GM12878 (cell line): Measurements from ENCODE around the gene ATL2. TPM values are rescaled to one million over a fixed set of nuclear protein-coding genes. Genes with fewer than 3 reads are reported as not detected.
"Not testable (repeated sequence)": the region's sequence is repeated elsewhere in the genome, so short reads cannot be mapped to it uniquely, and the experiment has no call there.

ENCODE experiments used
- ATAC-seq: fragments of 200-7000 bp; cut with Tn5 transposase; 3 replicates; pipeline ENCODE4 v1.9.1; 2020; ENCODE audit warnings: mild to moderate bottlenecking, moderate library complexity
- BruUV-seq: library from RNA; stranded (reverse); fragments of 400-500 nt; replicated peaks from 2 replicates; lab custom pipeline; 2021; lab: Mats Ljungman, UMichigan
- CTCF ChIA-PET: fragments of 300-600 bp; sonication (Branson Sonifier 250); formaldehyde crosslinking; extraction: SDS; loops from one replicate; lab custom pipeline; 2021; ENCODE audit warnings: inconsistent platforms; lab: Yijun Ruan, JAX
- POLR2A ChIA-PET: fragments of 350-600 bp; formaldehyde crosslinking; extraction: SDS; loops from one replicate; lab custom pipeline; 2021; ENCODE audit warnings: inconsistent platforms; lab: Charles Lee
- RAD21 ChIA-PET: fragments of 300-600 bp; sonication (Branson Sonifier 250); formaldehyde crosslinking; loops from one replicate; lab custom pipeline; 2023; ENCODE audit warnings: antibody characterized with exemption; ENCODE audit not compliant: unreplicated experiment; lab: Charles Lee
- SMC1A ChIA-PET: fragments of 300-600 bp; sonication (Branson Sonifier 250); formaldehyde crosslinking; loops from one replicate; lab custom pipeline; 2023; ENCODE audit not compliant: unreplicated experiment, uncharacterized antibody; lab: Charles Lee
- DNase-seq: peaks from one replicate; pipeline ENCODE4 v3.0.0-alpha.2; 2011; ENCODE audit warnings: low read depth, low spot score
- FAIRE-seq: peaks from 3 replicates; lab custom pipeline; 2011; peaks lifted over from hg19 to GRCh38; lab: Jason Lieb, UNC
- H2AFZ ChIP-seq: 2 replicates; pipeline ENCODE4 v1.6.0; 2011; ENCODE audit warnings: low read depth, low read length, control low read depth; ENCODE audit not compliant: control insufficient read depth
- H3K27ac ChIP-seq: 2 replicates; pipeline ENCODE4 v1.5.1; 2011; ENCODE audit warnings: control low read depth; ENCODE audit not compliant: control insufficient read depth, insufficient read depth
- H3K27me3 ChIP-seq, 2 experiments: replicated peaks in 1 of 2; 2 replicates each; pipeline versions ENCODE4 v1.6.0 to v1.6.1; 2011; ENCODE audit warnings: low read length in 1 of 2; ENCODE audit not compliant: control insufficient read depth in 2 of 2, insufficient read depth in 2 of 2
- H3K36me3 ChIP-seq, 2 experiments: 2 replicates each; pipeline ENCODE4 v1.5.1; 2011; ENCODE audit warnings: low read length in 1 of 2; ENCODE audit not compliant: control insufficient read depth in 2 of 2, insufficient read depth in 2 of 2
- H3K4me1 ChIP-seq: 2 replicates; pipeline ENCODE4 v1.6.1; 2011; ENCODE audit warnings: mild to moderate bottlenecking, low read length, moderate library complexity, mixed read lengths; ENCODE audit not compliant: control insufficient read depth, insufficient read depth
- H3K4me2 ChIP-seq: 2 replicates; pipeline ENCODE4 v1.6.0; 2011; ENCODE audit warnings: control low read depth; ENCODE audit not compliant: control insufficient read depth, insufficient read depth
- H3K4me3 ChIP-seq: fragments of 200-600 bp; sonication (generic); 2 replicates; pipeline ENCODE4 v1.5.1; 2016
- H3K79me2 ChIP-seq: 2 replicates; pipeline ENCODE4 v1.6.0; 2011; ENCODE audit warnings: low read length; ENCODE audit not compliant: control insufficient read depth, insufficient read depth
- H3K9ac ChIP-seq: 2 replicates; pipeline ENCODE4 v1.8.0; 2011; ENCODE audit warnings: low read length, control low read depth, mixed read lengths; ENCODE audit not compliant: control insufficient read depth, insufficient read depth
- H3K9me3 ChIP-seq: replicated peaks from 3 replicates; pipeline ENCODE4 v1.5.1; 2011; ENCODE audit warnings: mild to moderate bottlenecking, low read length; ENCODE audit not compliant: control insufficient read depth, insufficient read depth
- H4K20me1 ChIP-seq: 2 replicates; pipeline ENCODE4 v1.6.0; 2011; ENCODE audit not compliant: control insufficient read depth, insufficient read depth
- WGBS: methylation state at CpG from one replicate; pipeline ENCODE4 v1.1.6; 2016; ENCODE audit warnings: low lambda C conversion rate; ENCODE audit not compliant: insufficient replicate concordance, insufficient coverage; ENCODE audit errors: missing lambda C conversion rate; 5-methylcytosine and 5-hydroxymethylcytosine counted together
- in situ Hi-C: fragments of 300-500 bp; cut with MboI; formaldehyde crosslinking; loops from 9 replicates; pipeline ENCODE4 v1.14.3; 2018; ENCODE audit warnings: mixed read lengths
- intact Hi-C: fragments of 100-400 bp; cut with micrococcal nuclease; formaldehyde crosslinking; loops from one replicate; pipeline ENCODE4 v1.14.2; 2022; ENCODE audit not compliant: unreplicated experiment
- polyA plus RNA-seq, 11 experiments: library from polyadenylated mRNA; depleted of rRNA in 4 of 11; unstranded in 6 of 11; stranded (reverse) in 5 of 11; fragments of >200 nt; fragmentation: Nextera tagmentation in 4 of 11; fragmentation: Illumina TruSeq in 1 of 11; extraction: Ambion mirVana in 4 of 11; extraction: Trizol in 1 of 11; gene quantifications; 1 replicate in 1 of 11; 2 replicates in 10 of 11; pipeline versions ENCODE4 v1.2.1 to v1.2.3, GENCODE V29; 2011 to 2016; ENCODE audit warnings: inconsistent platforms in 2 of 11, missing spikeins in 2 of 11, low read depth in 1 of 11
- total RNA-seq, 4 experiments: library from RNA; depleted of rRNA in 3 of 4; stranded (reverse); fragments of >200 nt in 3 of 4; fragmentation: Illumina TruSeq in 1 of 4; extraction: Trizol in 1 of 4; gene quantifications; 2 replicates each; pipeline versions ENCODE4 v1.2.1 to v1.2.3, GENCODE V29; 2013 to 2021
- TF ChIP-seq, protein P1 (sequence below): IDR thresholded peaks from 2 replicates; pipeline ENCODE4 v1.6.1; 2011; ENCODE audit warnings: mild to moderate bottlenecking, low read depth, low read length, moderate library complexity; ENCODE audit not compliant: insufficient replicate concordance
- TF ChIP-seq, protein P2 (sequence below): fragments of 450-650 bp; IDR thresholded peaks from 2 replicates; pipeline ENCODE4 v1.6.1; 2017; ENCODE audit warnings: mild to moderate bottlenecking

ATL2 gene
- total and polyA plus RNA-seq, 10 of the 15 experiments (the other 5 are each of a cell fraction or from before 2014, with no cell fraction given) = 8.6 to 51.5 (median 41.8) TPM

DNA sequence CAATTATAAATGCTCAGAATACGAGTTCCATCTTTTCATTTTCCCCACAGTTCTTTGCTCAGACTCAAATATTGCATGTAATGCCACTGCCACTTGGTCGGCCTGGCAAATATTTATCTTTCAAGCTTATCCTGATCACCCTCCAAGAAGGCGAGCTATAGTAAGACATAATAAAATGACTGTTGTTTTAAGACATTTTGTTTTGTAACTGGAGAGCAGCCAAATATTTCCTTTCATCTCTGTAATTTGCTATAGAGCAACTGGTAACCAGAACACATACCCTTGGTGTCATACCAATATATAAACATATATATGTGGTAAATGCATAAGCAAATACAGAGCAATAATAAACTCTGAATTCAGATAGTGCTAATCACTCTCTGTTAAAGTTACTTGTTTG lies 7.3 kb upstream of the ATL2 start (continued):
- TF ChIP-seq, protein P1, sequence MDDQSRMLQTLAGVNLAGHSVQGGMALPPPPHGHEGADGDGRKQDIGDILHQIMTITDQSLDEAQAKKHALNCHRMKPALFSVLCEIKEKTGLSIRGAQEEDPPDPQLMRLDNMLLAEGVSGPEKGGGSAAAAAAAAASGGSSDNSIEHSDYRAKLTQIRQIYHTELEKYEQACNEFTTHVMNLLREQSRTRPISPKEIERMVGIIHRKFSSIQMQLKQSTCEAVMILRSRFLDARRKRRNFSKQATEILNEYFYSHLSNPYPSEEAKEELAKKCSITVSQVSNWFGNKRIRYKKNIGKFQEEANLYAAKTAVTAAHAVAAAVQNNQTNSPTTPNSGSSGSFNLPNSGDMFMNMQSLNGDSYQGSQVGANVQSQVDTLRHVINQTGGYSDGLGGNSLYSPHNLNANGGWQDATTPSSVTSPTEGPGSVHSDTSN = no peak
- TF ChIP-seq, protein P2, sequence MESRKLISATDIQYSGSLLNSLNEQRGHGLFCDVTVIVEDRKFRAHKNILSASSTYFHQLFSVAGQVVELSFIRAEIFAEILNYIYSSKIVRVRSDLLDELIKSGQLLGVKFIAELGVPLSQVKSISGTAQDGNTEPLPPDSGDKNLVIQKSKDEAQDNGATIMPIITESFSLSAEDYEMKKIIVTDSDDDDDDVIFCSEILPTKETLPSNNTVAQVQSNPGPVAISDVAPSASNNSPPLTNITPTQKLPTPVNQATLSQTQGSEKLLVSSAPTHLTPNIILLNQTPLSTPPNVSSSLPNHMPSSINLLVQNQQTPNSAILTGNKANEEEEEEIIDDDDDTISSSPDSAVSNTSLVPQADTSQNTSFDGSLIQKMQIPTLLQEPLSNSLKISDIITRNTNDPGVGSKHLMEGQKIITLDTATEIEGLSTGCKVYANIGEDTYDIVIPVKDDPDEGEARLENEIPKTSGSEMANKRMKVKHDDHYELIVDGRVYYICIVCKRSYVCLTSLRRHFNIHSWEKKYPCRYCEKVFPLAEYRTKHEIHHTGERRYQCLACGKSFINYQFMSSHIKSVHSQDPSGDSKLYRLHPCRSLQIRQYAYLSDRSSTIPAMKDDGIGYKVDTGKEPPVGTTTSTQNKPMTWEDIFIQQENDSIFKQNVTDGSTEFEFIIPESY = no peak

DNA sequence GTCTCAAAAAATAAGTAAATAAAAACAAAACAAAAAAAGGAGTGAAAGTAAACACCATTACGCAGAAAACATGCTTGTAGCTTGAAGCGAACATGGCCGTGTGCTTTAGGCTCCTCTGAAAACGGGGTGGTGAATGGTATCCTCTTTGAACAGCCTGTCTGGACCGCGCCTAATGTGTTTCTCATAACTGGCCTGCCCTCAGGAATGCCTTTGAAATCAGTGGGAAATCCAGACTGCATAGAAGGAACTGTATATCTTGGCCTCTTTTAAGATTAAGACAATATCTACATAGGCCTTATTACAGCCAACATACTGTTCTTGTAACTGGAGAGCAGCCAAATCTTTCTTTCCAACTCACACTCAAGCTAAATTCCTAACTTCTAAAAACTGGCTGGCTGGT lies 6.7 kb upstream of the ATL2 start:
- H3K27me3 ChIP-seq, BruUV-seq, H3K27ac ChIP-seq, H3K36me3 ChIP-seq, H3K4me2 ChIP-seq, H3K79me2 ChIP-seq, H4K20me1 ChIP-seq, POLR2A ChIA-PET, H3K9me3 ChIP-seq, DNase-seq, intact Hi-C loops, H3K4me1 ChIP-seq, FAIRE-seq, H3K9ac ChIP-seq, H2AFZ ChIP-seq, in situ Hi-C loops, RAD21 ChIA-PET, H3K4me3 ChIP-seq, ATAC-seq, SMC1A ChIA-PET: not testable (repeated sequence)
- CTCF ChIA-PET = interaction anchor here (1.6 kb wide), 1 partner anchor 124 kb away, joined by 4 read pairs; no protein-coding TSS in a partner anchor
- WGBS = 77% methylated on average over 6 of the region's 6 CpGs
